GM21381 (cell line): ENCODE data around the gene HSFX3.

Experiments
- ATAC-seq: cut with Tn5 transposase; IDR thresholded peaks from one replicate; pipeline ENCODE4 v1.9.1; 2021; ENCODE audit warnings: mild to moderate bottlenecking, moderate library complexity; ENCODE audit not compliant: unreplicated experiment

The HSFX3 gene

DNA sequence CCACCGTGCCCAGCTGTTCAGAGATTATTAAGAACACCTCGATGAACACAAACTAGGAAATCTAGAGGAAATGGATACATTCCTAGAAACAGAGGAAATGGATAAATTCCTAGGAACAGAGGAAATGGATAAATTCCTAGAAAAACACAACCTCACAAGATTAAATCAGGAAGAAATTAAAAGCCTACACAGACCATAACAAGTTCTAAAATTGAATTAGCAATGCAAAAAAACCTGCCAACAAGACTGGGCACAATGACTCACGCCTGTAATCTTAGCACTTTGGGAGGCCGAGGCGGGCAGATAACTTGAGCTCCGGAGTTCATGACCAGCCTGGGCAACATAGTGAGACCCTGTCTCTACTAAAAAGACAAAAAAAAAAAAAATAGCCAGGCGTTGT, 31.5 kb downstream of the HSFX3 start:
- no peak for ATAC-seq

DNA sequence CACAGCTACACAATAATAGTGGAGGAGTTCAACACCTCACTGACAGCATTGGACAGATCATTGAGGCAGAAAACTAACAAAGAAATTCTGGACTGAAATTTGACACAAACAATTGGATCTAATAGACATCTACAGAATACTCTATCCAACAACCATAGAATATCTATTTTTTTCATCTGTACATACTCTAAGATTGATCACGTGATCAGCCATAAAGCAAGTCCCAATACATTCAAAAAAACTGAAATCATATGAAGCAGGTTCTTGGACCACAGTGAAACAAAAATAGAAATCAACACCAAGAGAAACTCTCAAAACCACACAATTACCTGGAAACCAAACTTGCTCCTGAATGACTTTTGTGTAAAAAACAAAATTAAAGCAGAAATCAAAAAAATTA, 32.4 kb downstream of the HSFX3 start:
- ATAC-seq: no peak

DNA sequence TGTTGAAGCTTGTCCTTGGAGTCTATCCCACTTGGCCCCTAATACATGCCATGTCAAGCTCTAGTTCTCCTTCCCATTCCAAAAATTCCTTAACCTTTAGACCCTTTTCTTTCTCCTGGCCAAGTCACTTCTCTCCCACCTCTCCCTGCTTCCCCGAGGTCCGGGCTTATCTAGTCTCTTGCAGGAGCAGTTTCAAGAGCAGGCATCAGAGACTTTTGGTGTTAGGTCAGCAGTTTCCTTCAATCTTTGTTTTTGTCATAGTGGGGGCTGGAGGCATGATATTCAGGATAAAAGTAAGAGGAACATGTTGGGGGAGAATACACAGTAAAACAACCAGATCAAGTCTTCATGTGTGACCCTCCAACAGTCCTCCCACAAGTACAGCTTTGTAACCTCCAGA, 33.1 kb downstream of the HSFX3 start:
- no peak for ATAC-seq

DNA sequence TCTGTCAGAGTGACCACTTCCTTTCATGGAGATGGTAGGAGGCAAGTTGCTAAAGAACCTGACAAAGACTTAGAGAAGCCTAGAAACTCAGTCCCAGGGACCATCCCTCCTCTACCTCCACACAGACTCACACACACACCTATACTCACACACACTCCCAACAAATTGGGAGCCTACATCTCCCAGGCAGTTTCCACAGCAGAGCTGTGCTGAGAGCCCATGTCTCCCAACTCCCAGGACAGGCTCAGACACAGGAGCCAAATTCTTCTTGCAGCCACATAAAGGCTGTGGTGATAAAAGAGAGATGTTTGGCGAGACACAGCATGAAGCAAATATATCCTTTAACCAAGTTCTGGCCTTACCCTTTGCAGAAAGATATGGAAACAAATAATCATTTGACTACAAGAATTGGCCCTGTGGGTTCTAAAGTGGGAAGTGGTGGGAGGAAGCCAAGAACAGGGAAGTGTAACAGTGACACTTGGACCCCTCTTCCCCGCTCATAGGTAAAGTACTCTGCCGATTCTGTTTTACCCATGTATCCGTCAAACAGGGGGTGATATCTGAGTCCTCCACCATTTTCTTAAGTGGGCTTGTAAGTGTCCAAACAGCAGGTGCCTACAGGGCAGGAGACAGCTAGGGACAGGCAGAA, 33.6 kb downstream of the HSFX3 start:
- ATAC-seq: no peak

DNA sequence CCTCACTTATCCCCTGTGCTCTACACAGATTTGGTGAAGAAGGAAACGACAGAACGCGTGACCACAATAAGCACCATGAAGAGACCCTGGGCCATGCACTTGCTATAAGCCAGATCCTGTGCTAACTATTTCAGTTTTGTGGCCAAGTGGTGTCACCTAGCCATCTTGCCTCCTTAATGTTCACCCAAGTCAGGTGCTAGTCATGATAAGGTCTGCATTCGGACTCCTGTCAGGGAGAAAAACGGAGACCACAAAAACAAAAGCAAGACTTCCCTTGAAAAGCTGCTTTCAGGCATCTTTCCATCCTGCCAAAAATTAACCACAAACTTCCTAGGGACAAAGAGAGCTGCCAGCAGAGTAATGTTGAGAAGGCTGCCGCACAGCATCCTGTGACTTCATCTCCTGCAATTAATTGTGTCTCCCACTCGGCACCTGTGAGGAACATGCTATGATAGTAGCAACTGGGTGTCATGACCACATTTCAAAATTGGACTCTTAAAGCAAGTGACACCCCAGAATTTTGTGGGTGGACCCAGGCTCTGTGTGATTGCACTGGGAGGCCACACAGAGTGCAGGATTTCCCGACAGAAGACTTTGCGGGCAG, 35.8 kb downstream of the HSFX3 start:
- no peak for ATAC-seq

DNA sequence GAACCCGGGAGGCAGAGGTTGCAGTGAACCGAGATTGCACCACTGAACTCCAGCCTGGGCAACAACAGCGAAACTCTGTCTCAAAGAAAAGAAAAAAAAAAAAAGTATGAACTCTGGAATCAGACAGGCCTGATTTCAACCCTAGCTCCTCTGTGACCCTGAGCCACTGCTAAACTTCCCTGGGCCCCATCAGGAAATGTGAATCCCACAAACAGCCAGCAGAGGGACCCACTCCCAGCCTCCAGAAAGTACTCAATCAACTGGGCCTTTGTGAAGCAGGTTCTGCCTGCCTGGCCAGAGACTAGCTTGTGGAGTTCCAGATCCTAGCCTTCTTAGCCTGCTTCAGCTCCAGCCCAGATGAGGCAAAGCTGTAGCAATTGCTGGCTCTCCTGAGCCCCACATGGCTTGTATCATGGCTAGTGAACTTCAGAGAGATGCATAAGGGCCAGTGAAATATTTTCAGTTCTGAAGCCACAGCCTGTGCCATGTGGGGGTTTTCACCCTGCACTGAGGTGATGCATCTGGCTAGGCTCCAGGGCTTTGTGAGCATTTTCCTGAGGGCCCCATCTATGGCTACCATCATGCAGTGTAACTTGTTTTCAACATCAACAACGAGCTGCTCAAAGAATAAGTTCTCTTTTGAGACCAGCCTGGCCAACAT, 37.4 kb downstream of the HSFX3 start:
- peak; percentile 78 for ATAC-seq

DNA sequence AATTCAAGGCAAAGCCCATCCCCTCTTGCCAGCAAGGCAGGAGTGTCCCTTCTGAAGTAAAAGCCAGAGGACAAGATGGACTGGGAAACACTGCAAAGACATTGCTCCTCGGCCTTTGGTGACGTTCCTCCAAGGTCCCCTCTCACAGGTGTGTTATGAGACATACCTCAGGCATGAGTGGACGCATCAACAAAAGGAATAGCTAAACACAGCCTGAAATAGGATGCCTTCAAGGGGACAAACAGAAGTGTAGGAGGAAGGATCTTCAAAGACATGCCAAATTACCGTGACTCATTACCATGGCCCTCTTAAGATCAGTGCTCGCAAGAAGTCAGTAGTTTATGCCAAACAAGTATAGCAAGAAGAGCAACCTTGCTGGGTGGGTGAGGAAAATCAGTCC, 38.6 kb downstream of the HSFX3 start:
- ATAC-seq: no peak

DNA sequence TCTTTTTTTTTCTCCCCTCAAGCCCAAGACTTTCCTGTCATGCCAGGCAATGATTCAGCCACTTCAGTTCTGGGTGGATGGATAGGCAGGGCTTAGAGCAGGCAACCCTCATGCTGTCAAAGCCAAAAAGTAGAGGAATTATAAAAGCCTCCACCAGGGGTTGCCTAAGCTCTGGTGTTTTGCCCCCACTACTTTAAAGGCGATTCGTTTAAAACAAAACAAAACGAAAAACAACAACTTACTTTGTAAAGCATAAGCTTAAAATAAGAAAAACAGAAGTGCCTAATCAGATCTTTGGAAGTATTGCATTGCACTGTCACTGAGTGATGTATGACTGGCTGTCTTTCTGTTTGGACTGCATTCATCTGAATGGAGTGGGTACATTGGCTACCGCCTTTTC, 39.3 kb downstream of the HSFX3 start:
- ATAC-seq: no peak

DNA sequence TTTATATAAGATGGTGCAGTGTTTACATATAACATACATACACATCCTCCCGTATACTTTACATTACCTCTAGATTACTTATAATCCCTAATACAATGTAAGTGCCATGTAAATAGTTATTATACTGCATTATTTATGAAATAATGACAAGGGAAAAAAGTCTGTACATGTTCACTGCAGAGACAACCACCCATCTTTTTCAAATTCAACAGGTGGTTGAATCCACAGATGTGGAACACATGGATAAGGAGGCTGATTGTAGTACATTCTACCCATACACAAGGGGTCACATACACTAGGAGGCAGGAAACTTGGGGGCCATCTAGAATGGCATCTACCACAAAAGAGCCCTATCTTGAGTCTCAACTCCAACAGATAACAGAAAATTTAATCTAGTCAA, 41.3 kb downstream of the HSFX3 start:
- no peak for ATAC-seq

DNA sequence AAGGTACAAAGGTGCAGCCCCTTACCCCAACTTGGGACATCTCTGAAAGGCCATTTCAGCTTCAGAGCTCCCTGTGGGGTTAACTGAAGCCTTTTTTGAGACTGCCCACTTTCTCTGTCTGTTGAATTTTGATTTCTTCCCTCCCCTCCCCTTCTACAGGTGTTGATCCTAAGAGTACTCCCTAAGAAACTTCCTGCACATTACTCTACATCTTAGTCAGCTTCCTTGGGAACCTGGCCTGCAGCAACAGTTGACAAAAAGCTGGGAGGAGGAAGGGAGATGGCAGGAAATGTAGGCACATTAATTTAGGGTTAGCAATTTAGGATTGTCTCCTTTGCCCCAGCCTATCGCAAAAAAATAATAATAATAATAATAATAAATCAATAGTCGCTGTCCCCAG, 43.4 kb downstream of the HSFX3 start:
- ATAC-seq: no peak

DNA sequence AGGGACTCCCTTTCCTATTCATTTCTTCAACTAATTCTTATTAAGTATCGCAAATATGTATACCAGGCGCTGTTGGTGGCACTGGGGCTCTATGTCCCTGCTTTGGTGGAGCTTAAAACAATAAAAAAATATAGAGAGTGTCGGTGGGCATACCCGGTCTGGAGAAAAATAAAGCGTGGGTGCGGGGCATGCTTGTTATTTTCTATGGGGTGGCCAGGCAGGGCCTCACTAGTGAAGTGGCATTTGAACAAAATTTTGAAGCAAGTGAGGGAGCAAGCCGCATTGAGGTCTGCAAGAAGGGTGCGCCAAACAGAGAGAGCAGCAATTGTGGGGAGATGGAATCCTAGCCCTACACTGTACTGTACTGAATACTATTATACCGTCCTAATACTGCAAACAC, 44.1 kb downstream of the HSFX3 start:
- no peak for ATAC-seq

DNA sequence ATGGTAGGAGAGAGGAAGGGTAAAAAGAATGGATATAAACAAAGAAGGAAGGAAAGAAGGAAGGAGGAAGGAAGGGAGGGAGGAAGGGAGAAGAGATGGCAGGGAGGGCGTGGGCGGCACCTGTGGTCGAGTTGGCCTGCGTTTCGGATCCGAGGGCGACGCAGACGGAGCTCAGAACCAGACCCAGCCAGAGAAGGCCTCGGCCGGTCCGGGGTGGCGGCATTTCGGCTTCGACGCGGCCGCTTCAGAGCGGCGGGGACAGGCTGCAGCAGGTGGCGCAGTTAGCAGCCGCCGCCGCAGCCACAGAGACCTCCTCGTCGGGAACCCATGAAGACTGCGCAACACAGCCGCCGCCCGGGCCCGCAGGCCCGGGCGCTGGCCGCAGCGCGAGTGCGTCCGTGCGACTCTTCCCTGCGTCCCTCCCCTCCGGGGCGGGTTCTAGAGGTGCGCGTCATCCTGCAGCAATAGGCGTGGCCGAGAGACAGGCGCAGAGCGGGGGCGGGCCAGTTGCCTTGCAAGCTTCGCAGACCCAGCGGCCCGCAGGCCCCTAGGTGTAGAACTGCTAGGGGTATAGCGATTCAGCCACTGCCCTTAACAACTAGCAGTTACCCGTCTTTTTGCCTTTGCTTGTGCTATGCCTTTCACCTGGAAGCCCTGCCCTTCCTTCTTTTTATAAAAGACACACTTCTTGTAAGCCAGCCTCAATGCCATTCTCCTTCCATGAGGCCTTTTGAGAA, 44.6 kb downstream of the HSFX3 start, which contains the start of gene IDS:
Gene IDS, minus strand, starts transcription at position 392 of the 737 bp plus-strand sequence. Its CDS starts 169 bp downstream, at position 223.
- ATAC-seq: peak; percentile 72

DNA sequence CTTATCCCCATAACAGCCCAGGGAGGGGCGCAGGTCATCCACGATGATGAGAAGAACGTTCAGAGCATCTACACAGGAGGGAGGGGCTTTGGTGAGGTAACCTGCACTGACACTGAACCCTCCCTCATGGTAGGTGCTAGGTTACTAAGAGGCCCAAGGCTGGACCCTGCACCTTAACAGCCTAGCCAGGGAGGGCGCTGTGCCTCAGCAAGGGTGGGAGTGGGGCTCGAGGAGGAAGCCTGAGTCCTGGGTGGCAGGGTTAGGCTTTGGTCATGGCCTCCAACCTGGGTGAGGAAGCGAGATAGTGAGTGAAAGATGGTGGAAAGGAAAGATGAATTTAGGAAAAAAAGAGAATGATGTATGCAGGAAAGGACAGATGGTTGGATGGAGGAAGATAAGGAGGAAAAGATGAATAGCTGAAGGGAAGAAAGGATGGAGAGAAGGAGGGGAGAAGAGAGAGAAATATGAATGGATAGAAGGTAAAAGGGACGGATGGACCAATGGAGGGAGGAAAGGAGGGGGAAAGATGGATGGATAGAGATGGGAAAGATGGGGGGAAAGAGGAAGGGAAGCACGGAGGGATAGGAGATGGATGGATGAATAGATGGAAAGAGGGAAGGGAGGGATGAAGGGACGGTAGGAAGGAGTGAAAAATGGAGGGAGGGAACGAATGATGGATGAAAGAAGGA, 45.4 kb downstream of the HSFX3 start:
- ATAC-seq: peak; percentile 34

DNA sequence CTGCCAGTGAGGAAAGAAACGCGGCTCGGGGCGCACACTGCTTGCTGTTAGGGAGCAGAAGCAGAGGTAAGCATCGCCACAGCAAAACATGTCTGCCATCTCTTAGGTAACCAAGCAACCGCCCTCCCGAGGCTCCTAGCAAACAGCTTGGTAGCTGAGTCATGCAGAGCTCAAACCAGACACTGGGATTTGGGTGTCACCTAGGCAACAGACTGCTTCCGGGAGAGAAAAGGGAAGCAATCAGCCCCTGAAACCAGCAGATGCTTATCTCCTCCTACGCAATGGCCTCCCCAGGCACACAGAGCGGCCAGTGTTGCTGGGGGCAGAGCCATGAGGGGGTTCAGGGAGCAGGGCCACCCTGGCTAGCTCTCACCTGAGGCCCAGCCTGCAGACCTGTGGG, 46.3 kb downstream of the HSFX3 start:
- ATAC-seq: peak; percentile 77

DNA sequence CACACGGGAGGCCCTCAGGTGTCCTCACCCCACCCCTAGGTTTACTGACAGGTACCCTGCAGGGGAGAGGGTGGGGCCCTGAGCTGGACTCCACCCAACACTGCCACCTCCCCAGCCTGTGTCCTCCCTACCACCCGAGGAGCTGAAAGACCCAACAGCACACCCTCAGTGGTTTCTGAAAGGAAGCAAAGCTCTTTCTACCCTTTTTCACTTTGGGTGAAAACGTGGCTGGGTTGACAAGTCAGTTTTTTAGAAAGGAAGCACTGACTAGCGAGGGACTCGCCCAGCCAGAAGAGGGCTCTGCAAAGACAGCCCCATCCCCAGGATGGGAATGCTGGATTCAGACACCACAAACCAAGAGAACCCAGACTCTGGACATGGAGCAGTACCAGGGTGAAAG, 46.8 kb downstream of the HSFX3 start:
- peak; percentile 25 for ATAC-seq

DNA sequence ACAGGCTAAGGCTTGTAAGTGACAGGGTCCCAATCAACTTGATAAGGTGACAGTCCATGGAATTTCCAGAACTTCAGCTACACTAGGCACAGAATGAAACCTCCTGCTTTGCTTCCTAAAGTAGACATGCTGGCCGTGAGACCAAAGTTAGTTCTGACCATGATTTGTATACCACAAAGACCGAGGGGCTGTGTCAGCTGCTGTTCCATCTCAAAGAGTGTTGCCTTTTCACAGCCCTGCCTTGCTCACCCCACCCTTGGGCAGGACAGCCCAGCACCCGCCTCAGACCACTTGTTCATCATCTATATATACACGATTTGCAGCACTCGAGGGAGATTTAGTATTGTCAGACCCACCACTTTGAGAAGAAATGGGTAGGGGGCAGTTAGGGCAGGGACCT, 50.0 kb downstream of the HSFX3 start:
- ATAC-seq: no peak

DNA sequence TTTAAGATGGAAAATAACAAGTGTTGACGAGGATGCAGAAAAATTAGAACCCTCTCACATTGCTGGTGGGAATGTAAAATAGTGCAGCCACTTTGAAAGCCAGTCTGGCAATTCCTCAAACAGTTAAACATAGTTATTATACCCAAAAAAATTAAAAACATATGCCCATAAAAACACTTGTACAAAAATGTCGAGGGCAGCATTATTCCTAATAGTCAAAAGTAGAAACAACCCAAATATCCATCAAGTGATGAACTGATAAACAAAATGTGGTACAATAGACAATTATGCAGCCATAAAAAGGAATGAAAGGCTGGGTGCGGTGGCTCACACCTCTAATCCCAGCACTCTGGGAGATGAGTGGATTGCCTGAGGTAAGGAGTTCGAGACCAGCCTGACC, 51.0 kb downstream of the HSFX3 start:
- ATAC-seq: no peak
